NCI-H1436 (cell line): ENCODE measurements around the gene LMF1.

Source experiments
- DNase-seq: peaks from one replicate; lab custom pipeline; 2025; lab: John Stamatoyannopoulos, UW

LMF1 gene

DNA sequence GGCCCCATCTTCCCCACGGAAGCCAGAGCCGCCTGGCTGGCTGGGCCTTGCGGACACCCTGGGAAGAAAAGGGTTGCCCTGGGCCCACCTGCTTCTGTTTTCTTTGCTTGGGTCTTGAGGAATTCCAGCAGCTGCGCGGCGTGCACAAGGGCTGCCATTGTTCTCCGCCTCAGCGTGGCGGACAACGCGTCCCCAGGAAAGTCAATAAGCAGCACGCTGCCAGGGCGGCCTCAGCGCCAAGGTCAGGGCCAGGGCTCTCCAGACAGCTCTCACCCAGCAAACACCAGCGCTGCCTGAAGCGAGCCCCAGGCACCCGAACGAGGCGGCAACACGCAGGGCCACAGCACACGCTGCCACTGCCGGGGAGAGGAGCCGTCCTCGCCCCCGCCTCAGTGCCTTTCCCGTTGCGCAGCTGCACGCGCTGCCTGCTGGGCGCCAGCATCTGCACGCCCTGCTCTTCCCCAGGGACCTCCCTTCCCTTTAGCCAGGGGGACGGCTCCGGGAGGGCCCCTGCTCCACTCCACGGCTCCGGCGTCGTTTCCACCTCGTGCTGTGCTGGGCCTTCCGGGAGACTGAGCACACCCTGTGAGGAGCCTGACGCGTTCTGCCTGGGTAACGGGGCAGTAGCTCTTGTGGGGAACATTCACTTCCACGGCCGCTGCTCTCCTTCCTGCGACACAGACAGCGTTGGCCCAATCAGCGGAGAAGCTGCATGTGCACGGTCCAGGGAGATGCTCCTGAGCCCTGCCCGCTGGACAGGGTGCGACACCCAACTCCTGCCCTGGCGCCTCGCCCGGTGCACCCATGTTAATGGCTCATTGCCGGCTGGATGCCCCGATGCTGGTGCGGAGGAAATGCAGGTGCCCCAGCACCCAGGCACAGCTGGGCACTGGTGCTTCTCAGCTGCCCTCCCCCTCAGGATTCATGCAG is 57.8 kb downstream of the LMF1 start:
- no peak for DNase-seq

DNA sequence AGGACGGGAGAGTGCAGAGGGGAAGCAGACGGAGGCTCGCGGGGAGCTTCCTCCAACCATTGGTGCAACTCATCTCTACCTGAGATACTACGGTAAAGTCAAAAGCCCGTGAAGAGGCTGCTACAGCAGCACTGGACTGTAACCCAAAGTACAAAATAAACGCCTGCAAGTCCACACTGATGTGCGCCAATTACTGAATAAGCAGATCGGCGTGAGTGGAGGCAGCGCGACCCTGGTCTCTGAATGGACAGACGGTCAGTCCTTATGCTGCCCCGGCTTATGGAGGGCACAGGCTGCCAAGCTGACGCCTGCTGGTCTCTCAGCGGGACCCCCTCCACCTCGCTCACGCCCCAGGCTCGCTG is 58.5 kb downstream of the LMF1 start:
- no peak for DNase-seq

DNA sequence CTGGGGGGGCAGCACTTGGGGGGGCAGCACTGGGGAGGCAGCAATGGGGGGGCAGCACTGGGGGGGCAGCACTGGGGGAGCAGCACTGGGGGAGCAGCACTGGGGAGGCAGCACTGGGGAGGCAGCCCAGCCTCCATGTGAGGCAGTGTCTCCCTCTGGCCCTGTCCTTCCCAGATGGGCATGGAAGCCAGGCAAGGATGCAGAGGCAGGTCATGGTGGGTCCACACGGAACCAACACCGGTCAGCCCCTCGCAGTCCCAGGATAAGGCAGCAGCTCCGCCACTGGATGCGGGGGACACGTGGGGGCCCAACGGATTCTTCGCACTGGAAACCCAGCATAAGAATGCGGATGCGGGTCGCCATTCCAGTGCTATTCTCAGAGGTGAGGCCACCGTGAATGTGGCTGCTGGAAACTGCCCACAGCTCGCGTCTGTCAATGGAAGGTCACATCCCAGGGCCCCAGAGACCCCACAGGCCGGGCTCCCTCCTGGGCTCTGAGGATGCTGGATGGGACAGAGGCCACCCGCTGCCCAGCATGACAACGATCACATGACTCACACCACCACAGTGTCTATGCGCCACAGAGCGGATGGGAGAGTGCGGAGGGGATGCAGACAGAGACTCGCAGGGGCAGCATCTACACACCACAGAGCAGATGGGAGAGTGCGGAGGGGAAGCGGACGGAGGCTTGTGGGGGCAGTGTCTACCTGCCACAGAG is 59.0 kb downstream of the LMF1 start:
- no peak for DNase-seq

DNA sequence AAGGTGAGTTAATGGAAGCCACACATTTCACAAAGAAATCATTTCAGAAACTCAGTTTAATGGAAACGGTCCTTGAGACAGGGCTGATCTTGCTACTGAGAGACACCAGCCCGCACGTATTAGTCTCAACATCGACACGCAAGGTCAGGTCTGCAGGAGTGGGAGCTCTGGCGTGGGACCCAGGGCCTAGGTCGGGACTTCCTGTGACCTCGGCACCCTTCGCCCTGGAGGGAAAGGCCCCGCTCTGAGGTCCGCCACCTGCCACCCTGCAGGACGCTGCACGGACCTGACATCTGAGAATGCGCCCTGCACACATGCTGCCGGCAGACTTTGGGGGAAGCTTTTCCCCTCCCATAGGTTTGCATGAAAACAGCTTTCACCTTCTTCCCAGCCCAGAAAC is 59.7 kb downstream of the LMF1 start:
- no peak for DNase-seq

DNA sequence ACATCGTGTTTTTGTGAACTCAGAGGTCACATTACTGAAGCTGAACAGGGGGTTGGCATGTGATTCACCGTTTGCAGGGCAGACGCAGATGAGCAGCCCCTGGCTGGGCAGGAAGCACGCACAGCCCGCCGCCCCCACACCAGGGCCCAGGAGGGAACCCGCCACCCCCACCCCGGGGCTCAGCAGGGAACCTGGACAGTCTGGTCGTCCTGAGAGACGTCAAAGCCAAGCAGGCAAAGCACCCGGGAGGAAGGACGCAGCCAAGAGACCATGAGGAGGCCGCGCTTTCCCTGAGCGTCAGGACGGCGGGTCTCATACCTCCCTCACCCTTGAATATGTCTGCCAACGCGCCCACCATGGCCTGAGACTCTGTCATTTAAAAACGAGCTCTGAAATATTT is 60.6 kb downstream of the LMF1 start:
- no peak for DNase-seq

DNA sequence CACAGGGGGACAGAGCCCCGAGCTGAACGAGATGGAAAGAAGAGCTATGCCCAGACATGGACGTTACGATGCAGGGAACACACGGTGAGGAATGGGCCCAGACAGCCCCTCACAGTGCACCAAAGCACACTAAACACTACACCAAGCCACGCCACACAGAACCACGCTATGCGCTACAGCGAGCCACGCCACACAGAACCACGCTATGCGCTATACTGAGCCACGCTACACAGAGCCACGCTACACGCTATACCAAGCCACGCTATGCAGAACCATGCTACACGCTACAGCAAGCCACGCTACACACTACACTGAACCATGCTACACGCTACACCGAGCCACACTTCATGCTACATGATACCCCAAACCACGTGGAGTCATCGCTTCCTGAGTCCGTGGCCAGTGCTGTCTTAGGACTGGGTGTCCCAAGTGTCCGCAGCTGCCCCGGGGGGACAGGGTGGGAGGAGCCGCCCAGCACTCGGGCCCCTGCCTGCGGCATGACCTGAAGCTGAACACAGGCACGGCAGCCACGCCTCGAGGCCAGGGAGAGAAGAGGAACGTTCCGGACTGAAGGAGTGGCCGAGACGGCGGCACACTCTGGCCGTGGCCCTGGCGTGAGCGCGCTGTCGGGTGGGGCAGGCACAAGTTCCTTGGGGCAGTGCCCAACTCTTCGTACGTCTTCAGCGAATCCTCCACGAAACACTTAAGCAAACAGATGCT is 61.3 kb downstream of the LMF1 start:
- no peak for DNase-seq

DNA sequence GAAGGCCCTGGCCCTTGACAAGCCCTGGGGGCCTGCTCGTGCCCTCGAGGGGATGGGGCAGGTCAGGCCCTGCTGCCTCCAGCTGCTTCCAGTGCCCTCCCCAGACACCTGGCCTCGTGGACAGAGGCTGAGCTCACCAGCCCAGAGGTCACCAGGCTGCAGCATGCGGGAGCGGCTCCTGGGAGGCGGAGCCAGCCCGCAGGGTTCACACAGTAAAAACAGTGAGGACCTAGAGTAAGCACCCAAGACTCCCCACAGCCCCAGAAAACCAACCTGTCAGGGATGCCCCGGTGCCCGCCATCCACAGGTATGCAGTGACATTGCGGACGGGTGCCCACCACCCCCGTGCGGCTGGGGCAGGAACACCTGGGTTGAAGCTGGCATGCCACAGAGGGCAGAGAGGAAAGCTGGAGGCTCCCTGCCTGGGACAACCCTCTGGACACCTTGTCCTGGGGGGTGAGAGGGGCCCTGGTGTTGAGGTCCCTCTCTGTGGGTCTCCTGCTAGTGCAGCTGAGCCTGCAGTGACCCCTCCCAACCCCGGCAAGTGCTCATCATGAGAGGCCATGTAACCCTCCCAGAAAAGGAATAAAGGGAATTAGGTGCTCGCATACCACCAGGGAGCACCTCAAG is 62.1 kb downstream of the LMF1 start:
- no peak for DNase-seq

DNA sequence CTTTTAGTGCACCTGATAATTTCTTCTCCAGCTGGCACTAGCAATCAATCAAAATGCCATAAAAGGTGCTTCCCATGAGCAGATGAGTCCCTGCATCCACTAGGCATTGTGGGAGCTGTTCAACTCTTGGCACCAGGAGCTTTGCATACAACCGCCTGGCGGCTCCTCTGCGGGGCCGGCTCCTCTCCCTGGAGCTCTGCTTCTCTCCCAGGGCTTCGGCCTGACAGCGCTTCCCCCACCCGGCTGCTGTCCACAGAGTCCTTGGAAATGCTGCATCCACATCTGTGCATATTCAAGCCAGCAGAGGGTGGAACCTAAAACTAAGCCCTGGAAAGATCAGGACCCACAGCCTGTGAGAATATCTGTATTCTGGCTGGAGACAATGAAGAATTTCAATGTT is 62.9 kb downstream of the LMF1 start:
- no peak for DNase-seq

DNA sequence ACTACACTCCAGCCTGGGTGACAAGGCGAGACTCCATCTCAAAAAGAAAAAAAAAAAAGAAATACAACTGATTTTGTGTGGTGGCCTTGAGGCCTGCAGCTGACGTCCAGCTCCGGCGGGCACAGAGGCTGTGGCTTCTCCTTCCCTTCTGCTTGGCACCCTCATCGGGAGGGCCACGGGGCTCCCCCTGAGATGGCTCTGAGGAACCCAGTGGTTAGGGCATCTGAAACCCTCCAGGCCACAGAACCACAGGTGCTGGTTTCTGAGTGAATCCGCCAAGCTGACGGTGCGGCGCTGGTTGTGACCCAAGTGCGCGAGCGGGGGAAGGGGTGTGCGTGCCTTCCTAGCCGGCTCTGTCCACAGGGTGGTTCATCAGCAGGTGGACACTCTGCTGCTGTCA is 63.4 kb downstream of the LMF1 start:
- no peak for DNase-seq

DNA sequence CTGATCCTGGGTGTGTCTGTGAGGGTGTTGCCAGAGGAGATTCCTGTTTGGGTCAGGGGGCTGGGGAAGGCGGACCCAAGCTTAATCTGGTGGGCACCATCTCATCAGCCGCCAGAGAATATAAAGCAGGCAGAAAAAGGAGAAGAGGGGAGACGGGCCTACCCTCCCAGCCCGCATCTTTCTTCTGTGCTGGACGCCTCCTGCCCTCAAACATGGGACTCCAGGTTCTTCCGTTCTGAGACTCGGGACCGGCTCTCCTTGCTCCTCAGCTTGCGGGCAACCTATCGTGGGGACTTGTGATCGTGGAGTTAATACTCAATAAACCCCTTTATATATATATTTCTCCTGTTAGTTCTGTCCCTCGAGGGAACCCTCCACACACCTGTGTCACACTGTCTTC is 64.5 kb downstream of the LMF1 start:
- DNase-seq: no peak

DNA sequence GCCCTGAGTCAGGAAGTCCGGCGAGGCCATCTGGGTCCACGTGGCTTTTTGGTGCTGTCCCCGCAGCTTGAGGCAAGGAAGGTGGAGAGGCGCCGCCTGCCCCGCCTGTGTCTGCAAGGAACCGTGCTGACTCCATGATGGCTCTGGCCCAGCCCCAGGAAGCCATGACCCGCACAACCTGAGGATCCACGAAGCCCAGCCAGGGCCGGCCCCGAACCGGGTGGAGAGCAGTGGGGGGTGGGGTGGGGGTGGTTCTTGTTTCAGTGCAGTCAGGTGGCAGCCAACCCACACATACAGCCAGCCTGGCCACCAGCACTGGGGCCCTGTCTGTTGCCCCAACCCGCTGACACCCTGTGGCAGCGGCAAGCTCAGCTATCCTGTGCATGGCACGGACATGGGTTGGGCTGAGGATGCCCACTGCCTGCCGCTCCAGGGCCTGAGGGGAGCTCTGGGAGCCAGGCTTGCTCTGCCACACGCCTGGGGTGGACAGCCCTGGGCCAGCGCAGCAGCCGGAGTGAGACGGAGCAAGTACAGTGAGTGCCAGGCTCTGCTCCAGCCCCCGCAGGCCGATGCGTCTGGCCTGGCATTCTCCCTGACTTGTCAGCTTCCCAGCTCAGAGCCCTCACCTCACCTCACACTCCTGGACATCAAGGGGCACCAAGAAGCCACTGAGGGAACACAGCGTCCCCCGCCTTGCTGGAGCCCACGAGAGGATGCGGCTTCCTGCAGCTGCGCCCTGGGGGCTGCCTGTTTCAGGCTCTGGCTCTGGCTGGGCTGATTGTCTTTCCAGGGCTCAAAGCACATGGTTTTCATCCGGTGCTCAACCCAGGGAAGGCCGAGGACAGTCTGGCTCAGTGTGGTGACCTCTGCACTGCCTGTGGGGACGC is 68.8 kb downstream of the LMF1 start:
- no peak for DNase-seq

DNA sequence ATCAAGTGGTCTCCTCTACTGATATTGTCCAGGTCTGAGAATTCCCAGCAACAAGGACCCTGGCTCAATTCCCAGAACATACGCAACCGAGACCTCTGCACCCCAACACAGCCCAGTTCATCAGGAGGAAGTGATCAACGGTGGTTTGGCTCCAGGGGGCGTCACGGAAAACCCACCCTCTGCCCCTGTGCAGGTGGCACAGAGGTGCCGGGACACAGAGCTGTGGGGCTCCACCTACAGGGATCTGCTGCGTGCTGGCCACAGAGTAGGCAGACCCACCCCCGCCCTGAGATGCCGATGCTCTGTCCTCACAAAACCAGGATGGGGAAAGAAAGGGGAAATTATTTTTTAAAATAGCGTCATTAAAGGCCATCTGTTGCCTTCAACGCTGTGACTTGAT is 69.6 kb downstream of the LMF1 start:
- no peak for DNase-seq

DNA sequence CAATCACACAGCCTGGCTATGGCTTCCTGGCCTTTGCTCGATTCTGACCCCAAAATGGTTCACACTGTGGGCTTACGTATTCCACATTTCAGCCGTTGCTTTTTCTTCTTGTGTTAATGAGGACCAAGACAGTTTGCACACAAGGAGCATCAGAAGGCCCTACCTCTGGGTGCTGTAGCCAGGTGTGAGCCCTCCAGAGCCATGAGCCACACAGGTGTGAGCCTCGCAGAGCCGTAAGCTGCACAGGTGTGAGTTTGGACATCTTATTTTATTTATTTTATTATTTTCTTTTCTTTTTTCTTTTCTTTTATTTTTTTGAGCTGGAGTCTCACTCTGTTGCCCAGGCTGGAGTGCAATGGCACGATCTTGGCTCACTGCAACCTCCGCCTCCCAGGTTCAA is 70.6 kb downstream of the LMF1 start:
- DNase-seq: no peak

DNA sequence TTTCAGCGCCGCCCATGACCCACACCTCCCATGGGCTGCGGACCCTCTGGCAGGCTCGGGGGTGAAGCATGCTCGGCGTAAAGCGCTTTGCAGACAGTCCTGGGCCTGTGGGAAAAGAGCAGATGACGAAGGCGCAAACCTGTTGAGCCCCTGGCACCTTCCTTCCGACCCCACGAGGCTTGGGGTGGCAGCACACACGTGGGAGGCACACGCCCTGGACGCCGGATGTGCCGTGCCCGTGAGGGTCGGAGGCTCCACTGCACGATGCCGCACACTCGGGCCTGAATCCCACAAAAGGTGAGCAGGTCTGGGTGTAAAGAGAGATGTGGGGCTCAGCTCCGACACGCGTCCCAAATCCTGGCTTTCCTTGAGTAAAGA is 71.1 kb downstream of the LMF1 start:
- DNase-seq: no peak

DNA sequence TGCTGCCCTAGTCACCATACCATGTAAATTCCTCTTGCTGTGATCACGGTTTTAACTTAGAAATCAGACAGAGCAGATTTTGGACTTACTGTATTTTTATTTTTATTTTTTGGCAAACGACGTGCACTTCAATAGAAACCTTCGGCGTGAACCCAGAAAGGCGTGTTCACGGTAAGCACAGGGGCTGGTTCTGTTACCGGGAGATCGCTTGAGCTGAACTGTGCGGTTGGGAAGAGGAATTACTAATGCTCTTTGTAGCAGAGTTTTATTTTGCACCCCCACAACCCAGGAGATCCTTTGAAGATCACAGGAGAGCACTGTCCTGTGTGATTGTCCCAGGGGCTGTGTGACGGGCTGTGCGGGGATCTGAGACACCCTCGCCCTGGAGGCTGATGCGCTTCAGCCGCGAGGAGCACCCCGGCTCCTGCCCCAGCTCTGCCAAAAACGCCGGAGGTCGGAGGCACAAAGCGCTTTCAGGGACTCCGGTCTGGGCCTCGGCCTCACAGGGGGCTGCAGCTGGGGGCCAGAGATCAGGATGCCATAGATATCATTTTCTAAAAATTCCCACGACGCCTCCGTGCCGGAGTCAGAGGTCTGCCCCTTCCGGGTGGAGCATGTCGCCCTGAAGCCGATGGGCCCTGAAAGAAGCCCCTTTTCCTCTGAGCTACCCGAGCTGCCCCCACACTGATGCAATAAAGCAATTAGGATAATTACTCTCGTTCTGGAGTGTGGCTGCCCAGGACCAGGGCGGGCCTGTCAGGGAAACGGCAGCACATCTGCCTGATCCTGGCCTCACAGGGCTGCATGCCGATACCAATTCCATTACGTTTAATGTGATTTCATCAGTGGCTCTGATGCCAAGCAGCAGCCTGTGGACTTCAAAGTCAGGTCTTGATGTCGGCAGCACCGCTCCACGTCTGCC is 71.8 kb downstream of the LMF1 start:
- no peak for DNase-seq

DNA sequence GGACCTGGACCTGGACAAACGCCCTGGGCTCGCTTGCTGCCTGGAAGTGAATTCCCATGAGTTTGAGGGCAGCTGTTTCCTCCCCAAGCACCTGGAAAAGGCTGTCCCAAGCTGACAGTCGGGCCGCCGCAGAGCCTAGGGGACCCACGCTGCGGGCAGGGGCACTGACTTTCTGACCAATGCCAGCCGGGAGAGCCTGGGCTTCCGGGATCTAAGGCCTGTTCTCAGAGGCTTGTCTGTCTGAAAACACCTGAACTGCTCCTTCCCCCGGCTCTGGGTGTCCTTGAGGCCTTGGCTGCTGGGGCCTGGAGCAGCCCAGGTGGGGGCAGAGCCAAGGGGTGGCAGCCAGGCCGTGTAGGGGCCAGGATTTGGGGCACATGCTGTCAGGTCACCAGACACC is 72.6 kb downstream of the LMF1 start:
- no peak for DNase-seq

DNA sequence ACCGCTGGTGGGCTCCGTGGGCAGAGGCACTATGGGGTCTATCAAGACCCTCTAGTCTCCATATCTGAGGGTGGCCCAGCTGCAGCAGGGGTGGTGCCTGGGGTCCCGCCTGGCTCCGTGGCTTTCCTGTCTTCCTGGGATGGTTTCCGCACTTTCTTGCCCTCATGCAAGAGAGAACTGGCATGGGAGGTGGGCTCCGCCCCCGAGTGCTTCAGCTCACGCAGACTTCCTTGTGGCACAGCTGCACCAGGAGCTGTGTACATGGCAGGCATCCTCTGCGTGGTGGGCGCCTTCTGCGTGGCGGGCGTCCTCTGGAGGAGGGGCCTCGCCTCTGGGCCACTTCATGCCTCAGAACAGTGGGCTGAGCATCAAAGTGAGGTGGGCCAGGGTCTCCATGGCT is 73.1 kb downstream of the LMF1 start:
- DNase-seq: no peak

DNA sequence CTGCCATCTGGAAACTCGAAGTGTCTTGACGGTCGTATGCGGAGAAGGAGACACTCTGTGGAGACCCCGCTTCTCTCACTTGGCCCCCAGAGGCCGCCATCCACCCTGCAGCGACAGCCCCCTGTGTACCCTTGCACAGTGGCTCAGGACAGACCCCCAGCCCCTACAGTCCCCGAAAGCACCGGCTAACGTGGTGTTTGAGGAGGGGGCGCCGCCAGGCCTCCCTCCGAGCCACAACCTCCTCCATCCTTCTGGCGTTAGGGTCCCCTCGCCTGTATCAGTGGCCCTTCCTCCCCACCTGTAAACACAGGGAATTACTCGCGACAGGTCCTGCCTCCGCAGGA is 73.6 kb downstream of the LMF1 start:
- DNase-seq: no peak

DNA sequence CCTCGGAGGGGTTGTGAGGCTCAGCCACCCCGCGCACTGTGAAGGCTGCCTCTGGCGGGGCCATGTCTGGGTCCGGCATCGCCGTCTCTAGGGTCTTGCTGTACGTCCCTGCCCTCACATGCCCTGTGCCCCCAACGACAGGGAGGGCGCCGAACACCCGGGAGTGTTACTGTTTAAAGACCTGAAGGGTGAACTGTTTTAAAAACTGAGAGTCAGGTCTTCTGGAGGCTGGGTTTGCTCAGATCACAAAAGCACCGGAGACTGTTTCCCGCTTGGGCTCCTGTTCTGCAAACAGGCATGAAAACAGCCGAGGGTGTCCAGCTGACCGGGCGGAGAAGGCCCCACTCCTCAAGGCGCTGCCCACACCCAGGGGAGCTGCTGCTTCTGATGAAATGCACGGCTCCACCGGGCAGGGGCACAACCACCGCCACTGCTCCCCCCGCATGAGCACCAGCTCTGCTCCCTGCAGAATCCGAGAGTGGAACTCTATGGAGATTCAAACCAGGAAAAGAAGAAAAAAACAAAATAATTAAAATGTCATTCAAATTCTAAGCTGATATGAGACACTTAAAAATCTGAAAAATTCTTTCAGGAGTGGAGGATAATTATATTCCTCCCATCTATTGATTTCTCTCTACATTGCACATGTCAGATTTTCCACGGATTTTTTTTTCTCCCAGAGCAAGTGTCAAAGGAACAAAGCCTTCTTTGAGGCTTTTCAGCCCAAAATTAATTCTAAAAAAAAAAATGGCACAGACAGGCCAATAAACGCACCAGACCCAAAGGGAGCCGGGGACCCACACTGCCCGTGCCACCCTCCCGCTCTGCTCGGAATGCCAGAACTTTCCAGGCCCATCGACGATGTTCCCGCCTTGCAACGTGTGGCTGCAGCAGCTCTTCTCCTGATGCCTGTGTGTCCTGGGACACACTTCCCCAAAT is 74.3 kb downstream of the LMF1 start:
- no peak for DNase-seq
